Keratinocyte (primary cell): Measurements from ENCODE around the gene KLHDC7B.

Source experiments
- EZH2 ChIP-seq: IDR thresholded peaks from one replicate; pipeline ENCODE4 v1.6.1; 2012; ENCODE audit warnings: inconsistent platforms, mild to moderate bottlenecking, low read length, moderate library complexity
- TF ChIP-seq, protein P1 (sequence below), 3 experiments: IDR thresholded peaks in 1 of 3; conservative IDR thresholded peaks in 1 of 3; optimal IDR thresholded peaks in 1 of 3; 2 replicates in 2 of 3; 3 replicates in 1 of 3; pipeline versions ENCODE3 to v1.5.1; 2011; ENCODE audit warnings: low read length in 3 of 3, mild to moderate bottlenecking in 3 of 3, moderate library complexity in 2 of 3, control low read depth in 1 of 3, inconsistent platforms in 1 of 3; ENCODE audit not compliant: insufficient read depth in 2 of 3; ENCODE audit errors: extremely low read depth in 1 of 3

DNA sequence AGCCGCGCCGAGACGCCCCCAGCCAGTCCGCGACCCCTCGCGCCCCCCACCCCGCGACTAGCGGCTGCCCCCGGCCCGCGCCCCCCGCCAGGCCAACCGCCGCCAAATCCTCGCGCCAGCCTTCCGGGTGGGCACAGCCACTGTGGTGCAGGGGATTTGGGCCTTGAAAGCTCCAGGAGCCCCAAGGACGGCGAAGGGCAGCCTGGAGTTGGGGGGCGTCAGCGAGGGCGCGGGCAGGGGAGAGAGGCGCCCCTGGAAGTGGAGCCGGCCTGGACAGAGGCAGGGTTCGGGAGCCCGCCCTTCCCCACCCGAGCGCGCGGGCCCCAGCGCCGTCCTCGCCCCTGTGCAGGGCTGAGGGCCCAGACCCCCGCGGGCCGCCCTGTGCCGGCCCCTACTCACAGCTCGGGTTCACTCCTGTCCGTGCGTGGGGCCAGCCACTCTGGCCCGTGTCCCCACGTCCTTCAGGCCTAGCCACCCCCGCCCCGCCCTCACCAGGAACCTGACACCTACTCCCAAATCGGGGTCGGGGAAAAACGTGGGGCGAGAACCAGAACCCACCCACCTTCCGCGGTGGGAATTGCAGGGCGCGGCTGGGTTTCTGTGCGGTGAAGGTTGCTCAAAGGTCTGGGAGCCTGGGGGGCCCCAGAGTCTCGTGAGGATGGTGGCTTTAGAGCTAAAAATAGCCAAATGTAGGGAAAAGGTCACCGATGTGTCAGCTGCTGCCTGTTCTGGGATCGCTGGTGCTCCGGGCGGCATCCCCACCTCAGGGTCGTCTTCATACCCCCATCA is 32.5 kb downstream of the KLHDC7B start, which contains the start of gene CPT1B:
- TF ChIP-seq, protein P1, sequence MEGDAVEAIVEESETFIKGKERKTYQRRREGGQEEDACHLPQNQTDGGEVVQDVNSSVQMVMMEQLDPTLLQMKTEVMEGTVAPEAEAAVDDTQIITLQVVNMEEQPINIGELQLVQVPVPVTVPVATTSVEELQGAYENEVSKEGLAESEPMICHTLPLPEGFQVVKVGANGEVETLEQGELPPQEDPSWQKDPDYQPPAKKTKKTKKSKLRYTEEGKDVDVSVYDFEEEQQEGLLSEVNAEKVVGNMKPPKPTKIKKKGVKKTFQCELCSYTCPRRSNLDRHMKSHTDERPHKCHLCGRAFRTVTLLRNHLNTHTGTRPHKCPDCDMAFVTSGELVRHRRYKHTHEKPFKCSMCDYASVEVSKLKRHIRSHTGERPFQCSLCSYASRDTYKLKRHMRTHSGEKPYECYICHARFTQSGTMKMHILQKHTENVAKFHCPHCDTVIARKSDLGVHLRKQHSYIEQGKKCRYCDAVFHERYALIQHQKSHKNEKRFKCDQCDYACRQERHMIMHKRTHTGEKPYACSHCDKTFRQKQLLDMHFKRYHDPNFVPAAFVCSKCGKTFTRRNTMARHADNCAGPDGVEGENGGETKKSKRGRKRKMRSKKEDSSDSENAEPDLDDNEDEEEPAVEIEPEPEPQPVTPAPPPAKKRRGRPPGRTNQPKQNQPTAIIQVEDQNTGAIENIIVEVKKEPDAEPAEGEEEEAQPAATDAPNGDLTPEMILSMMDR (optimal IDR thresholded peaks at IDR 0.05 in 1 of 3, IDR thresholded peaks at IDR 0.05 in 1 of 3, conservative IDR thresholded peaks at IDR 0.05 in 1 of 3; ENCODE audit: extremely low read depth in 1 of 3, insufficient read depth in 2 of 3, low read length in 3 of 3): no peak
- TF ChIP-seq EZH2: no peak
